ENCODE data around the gene CIAO2B.

DNA sequence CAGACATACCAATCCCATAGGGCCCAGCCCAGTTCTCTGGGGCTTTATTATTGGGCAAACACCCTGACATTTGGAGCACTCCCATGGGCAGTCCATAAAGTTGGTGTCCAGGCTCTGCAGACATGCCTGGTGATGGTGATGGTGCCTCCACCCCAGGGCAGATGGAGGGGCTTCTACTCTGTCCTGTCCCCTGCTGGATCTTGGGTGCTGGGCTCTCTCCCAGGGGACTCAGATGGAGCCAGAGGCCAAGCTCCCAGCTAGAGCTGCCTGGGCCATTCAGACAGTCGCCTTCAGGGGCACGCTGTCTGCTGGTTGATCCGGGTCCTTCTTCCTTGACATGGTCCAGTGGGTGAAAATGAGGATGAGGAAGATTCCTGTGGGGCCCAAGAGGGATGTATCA is 26.1 kb downstream of the CIAO2B start:
- TF ChIP-seq CTCF (optimal IDR thresholded peaks at IDR 0.05 in 1 of 3, IDR thresholded peaks at IDR 0.05 in 1 of 3, conservative IDR thresholded peaks at IDR 0.05 in 1 of 3; ENCODE audit: extremely low read depth in 1 of 3, insufficient read depth in 2 of 3, low read length in 3 of 3) (no peak), EZH2 (IDR thresholded peaks at IDR 0.05; ENCODE audit: low read length) (no peak)

Data from keratinocyte (primary cell).